H1 (cell line): ENCODE measurements around the gene SMIM5. TPM values are rescaled to one million over a fixed set of nuclear protein-coding genes. Genes with fewer than 3 reads are reported as not detected.

ENCODE experiments used
- CTCF ChIA-PET: fragments of 300-600 bp; sonication (Branson Sonifier 250); formaldehyde crosslinking; loops from one replicate; lab custom pipeline; 2021; ENCODE audit not compliant: partially characterized antibody; lab: Charles Lee
- POLR2A ChIA-PET: fragments of 300-600 bp; sonication (Branson Sonifier 250); formaldehyde crosslinking; loops from one replicate; lab custom pipeline; 2021; ENCODE audit warnings: inconsistent platforms; ENCODE audit not compliant: partially characterized antibody; lab: Charles Lee
- DNase-seq, 2 experiments: peaks; one replicate each; pipeline versions ENCODE4 v3.0.0 to v3.0.0-alpha.2; 2010 to 2022; ENCODE audit warnings: low spot score in 2 of 2, low read depth in 1 of 2, mixed read lengths in 1 of 2
- FAIRE-seq: peaks from 2 replicates; lab custom pipeline; 2011; peaks lifted over from hg19 to GRCh38; lab: Jason Lieb, UNC
- H2AFZ ChIP-seq: 2 replicates; pipeline ENCODE4 v1.8.1; 2012; ENCODE audit warnings: low read length, inconsistent platforms
- H2AK5ac ChIP-seq: 2 replicates; pipeline ENCODE4 v1.6.1; 2013; ENCODE audit warnings: low read depth, low read length
- H2BK120ac ChIP-seq: replicated peaks from 2 replicates; pipeline ENCODE3; 2013; ENCODE audit warnings: low read depth, low read length, inconsistent platforms
- H2BK12ac ChIP-seq: 2 replicates; pipeline ENCODE4 v1.6.1; 2013; ENCODE audit warnings: low read depth, low read length
- H2BK15ac ChIP-seq: 2 replicates; pipeline ENCODE4 v1.6.1; 2013; ENCODE audit warnings: low read length
- H2BK20ac ChIP-seq: 2 replicates; pipeline ENCODE4 v1.6.1; 2013; ENCODE audit warnings: low read length
- H2BK5ac ChIP-seq: 2 replicates; pipeline ENCODE4 v1.6.1; 2013; ENCODE audit warnings: low read depth, low read length
- H3K14ac ChIP-seq: 2 replicates; pipeline ENCODE4 v1.6.1; 2013; ENCODE audit warnings: inconsistent platforms; ENCODE audit not compliant: insufficient read length
- H3K18ac ChIP-seq: 2 replicates; pipeline ENCODE4 v1.6.1; 2013; ENCODE audit warnings: low read length; ENCODE audit errors: extremely low read depth
- H3K23ac ChIP-seq: 2 replicates; pipeline ENCODE4 v1.6.1; 2013; ENCODE audit warnings: inconsistent platforms; ENCODE audit not compliant: insufficient read length
- H3K23me2 ChIP-seq: 2 replicates; pipeline ENCODE4 v1.6.1; 2013; ENCODE audit warnings: low read depth, low read length
- H3K27ac ChIP-seq: 2 replicates; pipeline ENCODE4 v1.6.1; 2011; ENCODE audit warnings: low read depth, low read length, inconsistent platforms
- H3K27me3 ChIP-seq, 4 experiments: replicated peaks in 1 of 4; 1 replicate in 1 of 4; 2 replicates in 3 of 4; pipeline versions ENCODE4 v1.6.1 to v1.8.1; 2011 to 2013; ENCODE audit warnings: low read length in 3 of 4, mild to moderate bottlenecking in 3 of 4, inconsistent platforms in 2 of 4, mixed read lengths in 2 of 4, moderate library complexity in 1 of 4; ENCODE audit not compliant: control insufficient read depth in 3 of 4, insufficient read depth in 3 of 4; ENCODE audit errors: extremely low read depth in 1 of 4
- H3K36me3 ChIP-seq, 4 experiments: 2 replicates each; pipeline versions ENCODE4 v1.6.1 to v1.8.1; 2011 to 2013; ENCODE audit warnings: mild to moderate bottlenecking in 4 of 4, low read length in 3 of 4, moderate library complexity in 2 of 4, control low read depth in 1 of 4, inconsistent platforms in 1 of 4; ENCODE audit not compliant: insufficient read depth in 4 of 4, control insufficient read depth in 2 of 4
- H3K4ac ChIP-seq: replicated peaks from 2 replicates; pipeline ENCODE3; 2013; ENCODE audit warnings: low read length, low read depth, mixed read lengths, inconsistent platforms; ENCODE audit not compliant: insufficient read length
- H3K4me1 ChIP-seq, 4 experiments: replicated peaks in 1 of 4; 1 replicate in 1 of 4; 2 replicates in 3 of 4; pipeline versions ENCODE4 v1.6.1 to v1.8.1; 2011 to 2013; ENCODE audit warnings: low read length in 3 of 4, inconsistent platforms in 2 of 4, mixed read lengths in 1 of 4; ENCODE audit not compliant: insufficient read depth in 4 of 4, control insufficient read depth in 3 of 4
- H3K4me2 ChIP-seq, 2 experiments: 2 replicates each; pipeline versions ENCODE4 v1.6.1 to v1.8.1; 2011 to 2013; ENCODE audit warnings: low read depth in 2 of 2, low read length in 2 of 2, control low read depth in 1 of 2, inconsistent platforms in 1 of 2, mild to moderate bottlenecking in 1 of 2; ENCODE audit not compliant: insufficient read depth in 1 of 2
- H3K4me3 ChIP-seq, 4 experiments: fragments of 200-600, 300-600 bp in 1 of 4; sonication (generic), shearing (Covaris generic), sonication (Bioruptor Twin) in 1 of 4; 2 replicates each; pipeline versions ENCODE4 v1.5.1 to v1.8.1; 2011 to 2016; ENCODE audit warnings: low read length in 4 of 4, low read depth in 3 of 4, control low read depth in 2 of 4, inconsistent platforms in 2 of 4, mild to moderate bottlenecking in 2 of 4, mixed read lengths in 1 of 4, moderate library complexity in 1 of 4; ENCODE audit not compliant: insufficient read depth in 2 of 4; ENCODE audit errors: extremely low read depth in 1 of 4
- H3K56ac ChIP-seq: replicated peaks from 2 replicates; pipeline ENCODE3; 2013; ENCODE audit warnings: low read depth, mild to moderate bottlenecking, mixed read lengths, low read length, inconsistent platforms; ENCODE audit not compliant: insufficient read length
- H3K79me1 ChIP-seq: 2 replicates; pipeline ENCODE4 v1.6.1; 2013; ENCODE audit warnings: low read depth, low read length, control low read depth
- H3K79me2 ChIP-seq, 2 experiments: 2 replicates each; pipeline versions ENCODE4 v1.6.1 to v1.8.1; 2012 to 2013; ENCODE audit warnings: low read length in 2 of 2, mild to moderate bottlenecking in 2 of 2, inconsistent platforms in 1 of 2; ENCODE audit not compliant: insufficient read depth in 2 of 2, control insufficient read depth in 1 of 2
- H3K9ac ChIP-seq, 4 experiments: replicated peaks in 1 of 4; 1 replicate in 1 of 4; 2 replicates in 3 of 4; pipeline versions ENCODE4 v1.6.1 to v1.8.1; 2011 to 2013; ENCODE audit warnings: low read depth in 3 of 4, low read length in 3 of 4, control low read depth in 2 of 4, mild to moderate bottlenecking in 2 of 4, moderate library complexity in 2 of 4, inconsistent platforms in 1 of 4; ENCODE audit errors: extremely low read depth in 1 of 4
- H3K9me3 ChIP-seq, 2 experiments: 2 replicates each; pipeline versions ENCODE4 v1.6.1 to v1.8.1; 2012 to 2013; ENCODE audit warnings: mild to moderate bottlenecking in 2 of 2, moderate library complexity in 2 of 2, control low read depth in 1 of 2, inconsistent platforms in 1 of 2, low read depth in 1 of 2, low read length in 1 of 2, mixed read lengths in 1 of 2; ENCODE audit not compliant: insufficient read depth in 2 of 2
- H4K20me1 ChIP-seq, 2 experiments: replicated peaks in 1 of 2; 2 replicates each; pipeline versions ENCODE3 to v1.8.1; 2011 to 2013; ENCODE audit warnings: inconsistent platforms in 2 of 2, low read length in 2 of 2, mild to moderate bottlenecking in 1 of 2; ENCODE audit not compliant: insufficient read depth in 2 of 2, control insufficient read depth in 1 of 2
- H4K5ac ChIP-seq: 2 replicates; pipeline ENCODE4 v1.6.1; 2013; ENCODE audit warnings: low read length, low read depth, mixed read lengths, inconsistent platforms; ENCODE audit not compliant: insufficient read length
- H4K8ac ChIP-seq: 2 replicates; pipeline ENCODE4 v1.8.0; 2013; ENCODE audit warnings: mild to moderate bottlenecking, moderate library complexity, low read length, inconsistent platforms; ENCODE audit not compliant: insufficient read depth; ENCODE audit errors: extremely low read depth
- H4K91ac ChIP-seq: replicated peaks from 2 replicates; pipeline ENCODE3; 2013; ENCODE audit warnings: low read length, mixed read lengths, inconsistent platforms; ENCODE audit not compliant: insufficient read length
- BCL11A ChIP-seq, 2 experiments: IDR thresholded peaks; one replicate each; pipeline ENCODE4 v1.6.1; 2011; ENCODE audit warnings: low read depth in 2 of 2, low read length in 2 of 2, mild to moderate bottlenecking in 2 of 2
- CREB1 ChIP-seq: IDR thresholded peaks from 2 replicates; pipeline ENCODE4 v1.6.1; 2012; ENCODE audit warnings: inconsistent platforms
- CTCF ChIP-seq, 3 experiments: IDR thresholded peaks; 1 replicate in 2 of 3; 2 replicates in 1 of 3; pipeline versions ENCODE4 v1.5.1 to v1.6.1; 2011; ENCODE audit warnings: low read length in 3 of 3, mild to moderate bottlenecking in 3 of 3, inconsistent platforms in 2 of 3, low read depth in 1 of 3, moderate library complexity in 1 of 3; ENCODE audit not compliant: insufficient read depth in 1 of 3; ENCODE audit errors: control extremely low read depth in 1 of 3
- POLR2A ChIP-seq, 2 experiments: IDR thresholded peaks; 1 replicate in 1 of 2; 2 replicates in 1 of 2; pipeline ENCODE4 v1.6.1; 2011; ENCODE audit warnings: low read depth in 2 of 2, low read length in 2 of 2, mild to moderate bottlenecking in 2 of 2; ENCODE audit errors: control extremely low read depth in 1 of 2
- WGBS, 2 experiments: shearing (Covaris generic) in 1 of 2; methylation state at CpG; one replicate each; pipeline versions ENCODE4 v1.1.6 to v1.1.7; 2013 to 2015; ENCODE audit warnings: low lambda C conversion rate in 2 of 2, mixed read lengths in 2 of 2, inconsistent platforms in 1 of 2, low coverage in 1 of 2, missing lambda C conversion rate in 1 of 2; ENCODE audit not compliant: insufficient replicate concordance in 2 of 2, insufficient coverage in 1 of 2, insufficient read length in 1 of 2; ENCODE audit errors: extremely low coverage in 1 of 2, missing lambda C conversion rate in 1 of 2; 5-methylcytosine and 5-hydroxymethylcytosine counted together
- polyA plus RNA-seq, 7 experiments: library from polyadenylated mRNA; depleted of rRNA in 3 of 7; stranded (reverse) in 5 of 7; unstranded in 2 of 7; fragments of >200 nt in 5 of 7; fragments of 200-250 nt in 2 of 7; gene quantifications; 1 replicate in 5 of 7; 2 replicates in 1 of 7; 4 replicates in 1 of 7; pipeline versions ENCODE4 v1.2.1 to v1.2.3, GENCODE V29; 2011 to 2013; ENCODE audit warnings: missing spikeins in 2 of 7, mixed read lengths in 2 of 7
- total RNA-seq: library from RNA; stranded (reverse); fragmentation: NEBNext Ultra II Directional; extraction: Animal tissue kit (Norgen Biotek cat#: 25700); gene quantifications from 2 replicates; pipeline ENCODE4 v1.2.1, GENCODE V29; 2021

The SMIM5 gene
- total and polyA plus RNA-seq, 2 of the 8 experiments (the other 6 are each of a cell fraction or from before 2014, with no cell fraction given), result not detected

- ChIA-PET POLR2A (no interaction called here), CTCF (interaction anchor here (0.9 to 59.2 kb wide), 8 partner anchors 10 to 70 kb away, joined by 3 to 2200 read pairs (median 6); partner anchors contain the start of genes RECQL5, SAP30BP and SMIM5)
- 85% methylated on average over 14 of the region's 17 CpGs; no CpG with 5 or more reads in 1 of the 2 experiments for WGBS, 2 experiments
- no peak overlapping the region for H3K27ac ChIP-seq
- H4K20me1 ChIP-seq, result peaks cover 0 to 2% of the 10 kb centered on the region in 2 experiments
- H3K4me2 ChIP-seq, result no peak overlapping the region
- H3K4ac ChIP-seq, result no peak overlapping the region
- no peak overlapping the region for H4K91ac ChIP-seq
- H3K27me3 ChIP-seq, result peaks cover 0 to 13% (median 5%) of the 10 kb centered on the region in 4 experiments; a peak in 4 of 7 replicates
- peaks cover 0 to 9% (median 3%) of the 10 kb centered on the region in 4 experiments; a peak in 5 of 7 replicates for H3K4me1 ChIP-seq
- H3K9me3 ChIP-seq, result no peaks in the 10 kb centered on the region
- peaks cover 14% of the 10 kb centered on the region; the same call in 1 of the 2 replicates for H3K23me2 ChIP-seq
- no peak overlapping the region for H3K18ac ChIP-seq
- H3K14ac ChIP-seq, result no peak overlapping the region
- H3K79me1 ChIP-seq, result no peaks in the 10 kb centered on the region
- no peaks in the 10 kb centered on the region for H3K79me2 ChIP-seq
- no peak overlapping the region for H2BK12ac ChIP-seq
- no peak overlapping the region for H3K9ac ChIP-seq
- no peak overlapping the region for H2BK120ac ChIP-seq
- H2AFZ ChIP-seq, result no peak overlapping the region
- DNase-seq (no peak), FAIRE-seq (no peak)
- no peak overlapping the region for H4K8ac ChIP-seq
- no peaks in the 10 kb centered on the region for H3K36me3 ChIP-seq
- no peak overlapping the region for H2BK5ac ChIP-seq
- no peak overlapping the region for H3K4me3 ChIP-seq
- no peak overlapping the region for H3K23ac ChIP-seq
- no peak overlapping the region for H2BK15ac ChIP-seq
- H2AK5ac ChIP-seq, result peak overlapping the region; percentile 39; the same call in 1 of the 2 replicates
- no peak overlapping the region for H2BK20ac ChIP-seq
- H4K5ac ChIP-seq, result no peak overlapping the region
- H3K56ac ChIP-seq, result no peak overlapping the region
- no peak for TF ChIP-seq CREB1
- no peak for TF ChIP-seq CTCF (IDR thresholded peaks at IDR 0.05; ENCODE audit: control extremely low read depth in 1 of 3, insufficient read depth in 1 of 3, low read depth in 1 of 3, low read length in 3 of 3)
- no peak for TF ChIP-seq POLR2A (IDR thresholded peaks at IDR 0.05; ENCODE audit: control extremely low read depth in 1 of 2, low read depth in 2 of 2, low read length in 2 of 2)
- TF ChIP-seq BCL11A (IDR thresholded peaks at IDR 0.05; ENCODE audit: low read depth in 2 of 2, low read length in 2 of 2), result no peak
Measured at GRCh38 chr17:75592348-75593020, 40.8 kb upstream of the SMIM5 start.
